GM19452 (cell line): ENCODE results near the gene CNTROB.
A peak's percentile ranks its signal among the peaks of the same experiment; 100 is the strongest.

Experiments
- ATAC-seq: cut with Tn5 transposase; IDR thresholded peaks from one replicate; pipeline ENCODE4 v1.9.1; 2021; ENCODE audit not compliant: unreplicated experiment

The CNTROB gene

GRCh38 chr17:7931709-7932482 lies at the start of gene CNTROB, which contains the start of gene TRAPPC1:
Gene CNTROB (plus strand): TSS chr17:7932206. CDS start chr17:7933080, 874 bp downstream.
Gene TRAPPC1 (minus strand): TSS chr17:7931946. CDS start chr17:7931829, 117 bp downstream.
- ATAC-seq: peak; percentile 90

GRCh38 chr17:7882629-7883028 lies 49.4 kb upstream of the CNTROB start:
- no peak for ATAC-seq

GRCh38 chr17:7883781-7884386 lies 48.1 kb upstream of the CNTROB start:
- no peak for ATAC-seq

- no peak for ATAC-seq
Observed at GRCh38 chr17:7884581-7885366, 47.2 kb upstream of the CNTROB start.

- ATAC-seq: no peak
Observed at GRCh38 chr17:7885367-7886226, 46.4 kb upstream of the CNTROB start.

- no peak for ATAC-seq
Observed at GRCh38 chr17:7886227-7887037, 45.6 kb upstream of the CNTROB start.

GRCh38 chr17:7887038-7887481 lies 44.9 kb upstream of the CNTROB start:
- ATAC-seq: no peak

GRCh38 chr17:7887482-7888183 lies 44.4 kb upstream of the CNTROB start:
- ATAC-seq: peak; percentile 56

GRCh38 chr17:7888184-7888920 lies 43.7 kb upstream of the CNTROB start, which contains the start of gene CHD3:
Gene CHD3 (plus strand): TSS chr17:7888789. CDS start chr17:7889001, 212 bp downstream.
- no peak for ATAC-seq

- no peak for ATAC-seq
Observed at GRCh38 chr17:7889166-7889955, 42.6 kb upstream of the CNTROB start.

- no peak for ATAC-seq
Observed at GRCh38 chr17:7893187-7893880, 38.7 kb upstream of the CNTROB start.

- ATAC-seq: no peak
Observed at GRCh38 chr17:7894226-7894625, 37.8 kb upstream of the CNTROB start.

GRCh38 chr17:7894866-7895265 lies 37.1 kb upstream of the CNTROB start:
- ATAC-seq: no peak

- ATAC-seq: no peak
Observed at GRCh38 chr17:7897090-7897489, 34.9 kb upstream of the CNTROB start.

GRCh38 chr17:7897773-7898172 lies 34.2 kb upstream of the CNTROB start:
- no peak for ATAC-seq

- ATAC-seq: no peak
Observed at GRCh38 chr17:7903154-7904103, 28.6 kb upstream of the CNTROB start.
